GM19324 (cell line): ENCODE results near the gene GRAP.

Experiments
- ATAC-seq: cut with Tn5 transposase; IDR thresholded peaks from one replicate; pipeline ENCODE4 v1.9.1; 2021; ENCODE audit warnings: mild to moderate bottlenecking, moderate library complexity; ENCODE audit not compliant: unreplicated experiment, low FRiP score

The GRAP gene

GRCh38 chr17:18987862-18988545 lies 58.8 kb downstream of the GRAP start:
- no peak for ATAC-seq

GRCh38 chr17:18987230-18987610 lies 59.5 kb downstream of the GRAP start:
- no peak for ATAC-seq

GRCh38 chr17:18986541-18987229 lies 60.1 kb downstream of the GRAP start:
- ATAC-seq, result no peak

- ATAC-seq, result no peak
Measured at GRCh38 chr17:18985475-18985874, 61.3 kb downstream of the GRAP start.

- ATAC-seq, result no peak
Measured at GRCh38 chr17:18984273-18985114, 62.3 kb downstream of the GRAP start.

GRCh38 chr17:18981642-18982424 lies 64.9 kb downstream of the GRAP start:
- no peak for ATAC-seq

GRCh38 chr17:18981335-18981641 lies 65.5 kb downstream of the GRAP start:
- no peak for ATAC-seq

- no peak for ATAC-seq
Measured at GRCh38 chr17:18980682-18981334, 65.9 kb downstream of the GRAP start.

- no peak for ATAC-seq
Measured at GRCh38 chr17:18978655-18979054, 68.1 kb downstream of the GRAP start.

- ATAC-seq, result no peak
Measured at GRCh38 chr17:18978050-18978449, 68.7 kb downstream of the GRAP start.

- no peak for ATAC-seq
Measured at GRCh38 chr17:18977646-18978045, 69.1 kb downstream of the GRAP start.

- no peak for ATAC-seq
Measured at GRCh38 chr17:18977021-18977420, 69.7 kb downstream of the GRAP start.

- no peak for ATAC-seq
Measured at GRCh38 chr17:18976201-18976600, 70.6 kb downstream of the GRAP start.

- ATAC-seq, result no peak
Measured at GRCh38 chr17:18975597-18975996, 71.2 kb downstream of the GRAP start.

GRCh38 chr17:18974407-18975149 lies 72.2 kb downstream of the GRAP start:
- no peak for ATAC-seq

GRCh38 chr17:18971801-18972200 lies 75.0 kb downstream of the GRAP start:
- no peak for ATAC-seq
